ENCODE data around the gene MYL4. TPM values are rescaled to one million over a fixed set of nuclear protein-coding genes. Genes with fewer than 3 reads are reported as not detected.

Gene MYL4
- total RNA-seq, 1 experiment from 2014 or later: 1.6 TPM

GRCh38 chr17:47210105-47210504, 957 bp downstream of the MYL4 start:
- intact Hi-C loops (cut with micrococcal nuclease): no loop called here
- no peaks in the 10 kb centered on the region for H4K20me1 ChIP-seq (ENCODE audit: low read length)
- H3K9me3 ChIP-seq (ENCODE audit: low read length): no peaks in the 10 kb centered on the region
- H3K27ac ChIP-seq (ENCODE audit: low read length): no peak overlapping the region
- CTCF ChIA-PET: no interaction called here
- no peak overlapping the region for H2AFZ ChIP-seq (ENCODE audit: low read length)
- DNase-seq (no peak), ATAC-seq (no peak)
- no peak overlapping the region for H3K4me2 ChIP-seq (ENCODE audit: low read length)
- POLR2A ChIA-PET (ENCODE audit: unreplicated experiment): no interaction called here
- H3K4me3 ChIP-seq (ENCODE audit: low read length): no peak overlapping the region
- no TSS peak for BruUV-seq (replicated peaks)
- no peaks in the 10 kb centered on the region for H3K9me2 ChIP-seq (replicated peaks; ENCODE audit: low read length)
- peaks cover 6% of the 10 kb centered on the region; the same call in 1 of the 2 replicates for H3K27me3 ChIP-seq (ENCODE audit: low read length)
- H3K79me2 ChIP-seq (ENCODE audit: low read length): no peaks in the 10 kb centered on the region
- H3K36me3 ChIP-seq (ENCODE audit: low read depth, low read length): no peaks in the 10 kb centered on the region
- TF ChIP-seq CTCF (conservative IDR thresholded peaks at IDR 0.05; ENCODE audit: low read depth, low read length): no peak
- no peak for TF ChIP-seq EZH2phosphoT487 (IDR thresholded peaks at IDR 0.05; ENCODE audit: borderline replicate concordance, low read length)
- no peak for TF ChIP-seq EZH2 (IDR thresholded peaks at IDR 0.05; ENCODE audit: low read length, unreplicated experiment)
- H3K4me1 ChIP-seq (ENCODE audit: insufficient read depth, low read length): no peaks in the 10 kb centered on the region
- H3K9ac ChIP-seq (ENCODE audit: low read length): no peak overlapping the region
- H3F3A ChIP-seq (ENCODE audit: low read length, unreplicated experiment): no peaks in the 10 kb centered on the region

- POLR2A ChIA-PET (ENCODE audit: unreplicated experiment): no interaction called here
- no peak overlapping the region for H3K9ac ChIP-seq (ENCODE audit: low read length)
- no peaks in the 10 kb centered on the region for H3F3A ChIP-seq (ENCODE audit: low read length, unreplicated experiment)
- no peaks in the 10 kb centered on the region for H3K9me2 ChIP-seq (replicated peaks; ENCODE audit: low read length)
- H4K20me1 ChIP-seq (ENCODE audit: low read length): no peaks in the 10 kb centered on the region
- CTCF ChIA-PET: no interaction called here
- peaks cover 6% of the 10 kb centered on the region; the same call in 1 of the 2 replicates for H3K27me3 ChIP-seq (ENCODE audit: low read length)
- H3K4me2 ChIP-seq (ENCODE audit: low read length): no peak overlapping the region
- H3K27ac ChIP-seq (ENCODE audit: low read length): no peak overlapping the region
- no peak overlapping the region for H2AFZ ChIP-seq (ENCODE audit: low read length)
- H3K9me3 ChIP-seq (ENCODE audit: low read length): no peaks in the 10 kb centered on the region
- TF ChIP-seq EZH2 (IDR thresholded peaks at IDR 0.05; ENCODE audit: low read length, unreplicated experiment): no peak
- no peak for TF ChIP-seq CTCF (conservative IDR thresholded peaks at IDR 0.05; ENCODE audit: low read depth, low read length)
- intact Hi-C loops (cut with micrococcal nuclease): no loop called here
- no peak overlapping the region for H3K4me3 ChIP-seq (ENCODE audit: low read length)
- no peaks in the 10 kb centered on the region for H3K4me1 ChIP-seq (ENCODE audit: insufficient read depth, low read length)
- H3K79me2 ChIP-seq (ENCODE audit: low read length): no peaks in the 10 kb centered on the region
- no TSS peak for BruUV-seq (replicated peaks)
- DNase-seq (no peak), ATAC-seq (no peak)
- no peaks in the 10 kb centered on the region for H3K36me3 ChIP-seq (ENCODE audit: low read depth, low read length)
Measured at GRCh38 chr17:47210779-47211178, 1.6 kb downstream of the MYL4 start.

GRCh38 chr17:47212458-47212857, 3.3 kb downstream of the MYL4 start:
- H2AFZ ChIP-seq (ENCODE audit: low read length): no peak overlapping the region
- no peak overlapping the region for H3K4me3 ChIP-seq (ENCODE audit: low read length)
- no peaks in the 10 kb centered on the region for H3F3A ChIP-seq (ENCODE audit: low read length, unreplicated experiment)
- no peaks in the 10 kb centered on the region for H3K4me1 ChIP-seq (ENCODE audit: insufficient read depth, low read length)
- no peaks in the 10 kb centered on the region for H3K9me3 ChIP-seq (ENCODE audit: low read length)
- CTCF ChIA-PET: no interaction called here
- TF ChIP-seq EZH2 (IDR thresholded peaks at IDR 0.05; ENCODE audit: low read length, unreplicated experiment) (no peak), CTCF (conservative IDR thresholded peaks at IDR 0.05; ENCODE audit: low read depth, low read length) (no peak), EZH2phosphoT487 (IDR thresholded peaks at IDR 0.05; ENCODE audit: borderline replicate concordance, low read length) (no peak)
- peaks cover 6% of the 10 kb centered on the region; the same call in 1 of the 2 replicates for H3K27me3 ChIP-seq (ENCODE audit: low read length)
- H3K79me2 ChIP-seq (ENCODE audit: low read length): no peaks in the 10 kb centered on the region
- no peak overlapping the region for H3K4me2 ChIP-seq (ENCODE audit: low read length)
- H3K27ac ChIP-seq (ENCODE audit: low read length): no peak overlapping the region
- H3K9me2 ChIP-seq (replicated peaks; ENCODE audit: low read length): no peaks in the 10 kb centered on the region
- POLR2A ChIA-PET (ENCODE audit: unreplicated experiment): no interaction called here
- H3K36me3 ChIP-seq (ENCODE audit: low read depth, low read length): no peaks in the 10 kb centered on the region
- BruUV-seq (replicated peaks): no TSS peak
- no peak overlapping the region for H3K9ac ChIP-seq (ENCODE audit: low read length)
- no peak for ATAC-seq
- intact Hi-C loops (cut with micrococcal nuclease): no loop called here
- no peak for DNase-seq
- no peaks in the 10 kb centered on the region for H4K20me1 ChIP-seq (ENCODE audit: low read length)

All from PC-3 (cell line).